H1 (cell line): ENCODE results near the gene IL10. TPM values are rescaled to one million over a fixed set of nuclear protein-coding genes. Genes with fewer than 3 reads are reported as not detected.

ENCODE experiments used
- BACH1 ChIP-seq: IDR thresholded peaks from 2 replicates; pipeline ENCODE4 v1.6.1; 2012; ENCODE audit warnings: low read length, improper control_type of control experiment
- CHD7 ChIP-seq: fragments of 300-600 bp; sonication (generic); IDR thresholded peaks from 2 replicates; pipeline ENCODE4 v1.7.1; 2012; ENCODE audit warnings: low read length, moderate library complexity, mild to moderate bottlenecking, inconsistent platforms; ENCODE audit not compliant: insufficient replicate concordance
- polyA plus RNA-seq, 7 experiments: library from polyadenylated mRNA; depleted of rRNA in 3 of 7; stranded (reverse) in 5 of 7; unstranded in 2 of 7; fragments of >200 nt in 5 of 7; fragments of 200-250 nt in 2 of 7; gene quantifications; 1 replicate in 5 of 7; 2 replicates in 1 of 7; 4 replicates in 1 of 7; pipeline versions ENCODE4 v1.2.1 to v1.2.3, GENCODE V29; 2011 to 2013; ENCODE audit warnings: missing spikeins in 2 of 7, mixed read lengths in 2 of 7
- total RNA-seq: library from RNA; stranded (reverse); fragmentation: NEBNext Ultra II Directional; extraction: Animal tissue kit (Norgen Biotek cat#: 25700); gene quantifications from 2 replicates; pipeline ENCODE4 v1.2.1, GENCODE V29; 2021

Gene IL10
- total and polyA plus RNA-seq, 2 of the 8 experiments (the other 6 are each of a cell fraction or from before 2014, with no cell fraction given): not detected

- TF ChIP-seq CHD7: no peak
- TF ChIP-seq BACH1: no peak
Measured at GRCh38 chr1:206742719-206743383, 29.4 kb downstream of the IL10 start (continued).
